Peyer's patch (tissue), 4 donors: Measurements from ENCODE around the gene TAF3. TPM values are rescaled to one million over a fixed set of nuclear protein-coding genes. Genes with fewer than 3 reads are reported as not detected.

Experiments used
- DNase-seq, 3 donors: peaks; one replicate each; pipeline ENCODE4 v3.0.0-alpha.2; 2017 to 2019
- H3K27ac ChIP-seq, 4 donors: fragments of 200-600 bp; sonication (generic); one replicate each; pipeline ENCODE4 v1.5.1; 2016 to 2019
- H3K27me3 ChIP-seq, 2 donors: fragments of 200-600 bp; sonication (generic); one replicate each; pipeline ENCODE4 v1.5.1; 2019
- H3K36me3 ChIP-seq, 3 donors: fragments of 200-600 bp; sonication (generic); one replicate each; pipeline ENCODE4 v1.5.1; 2016 to 2019
- H3K4me1 ChIP-seq, 4 donors: fragments of 200-600 bp; sonication (generic); one replicate each; pipeline ENCODE4 v1.5.1; 2016 to 2019
- H3K4me3 ChIP-seq, 4 donors: fragments of 200-600 bp; sonication (generic); 1 replicate in 3 of 4; 2 replicates in 1 of 4; pipeline ENCODE4 v1.5.1; 2016 to 2019; ENCODE audit warnings: mild to moderate bottlenecking in 1 of 4
- H3K9me3 ChIP-seq, 4 donors: fragments of 200-600 bp; sonication (generic); one replicate each; pipeline ENCODE4 v1.5.1; 2016 to 2019; ENCODE audit warnings: mild to moderate bottlenecking in 1 of 4
- POLR2A ChIP-seq, 2 donors: fragments of 450-650 bp; IDR thresholded peaks; one replicate each; pipeline ENCODE4 v1.5.1; 2017; ENCODE audit warnings: antibody characterized with exemption in 2 of 2, mild to moderate bottlenecking in 2 of 2, moderate library complexity in 2 of 2
- total RNA-seq, 4 donors: library from RNA; depleted of rRNA; stranded (reverse); fragments of >200 nt; gene quantifications; one replicate each; pipeline ENCODE4 v1.1.0, GENCODE V29; 2016
- TF ChIP-seq, protein P1 (sequence below), 6 experiments: fragments of 450-650 bp in 4 of 6; fragments of 200-600 bp in 2 of 6; sonication (generic) in 1 of 6; IDR thresholded peaks; one replicate each; pipeline ENCODE4 v1.5.1; 2017 to 2019; ENCODE audit warnings: antibody characterized with exemption in 6 of 6, mild to moderate bottlenecking in 3 of 6, moderate library complexity in 1 of 6

TAF3 gene
- total RNA-seq, 4 donors from 2014 or later = 5.1 to 22.3 (median 7.1) TPM

DNA sequence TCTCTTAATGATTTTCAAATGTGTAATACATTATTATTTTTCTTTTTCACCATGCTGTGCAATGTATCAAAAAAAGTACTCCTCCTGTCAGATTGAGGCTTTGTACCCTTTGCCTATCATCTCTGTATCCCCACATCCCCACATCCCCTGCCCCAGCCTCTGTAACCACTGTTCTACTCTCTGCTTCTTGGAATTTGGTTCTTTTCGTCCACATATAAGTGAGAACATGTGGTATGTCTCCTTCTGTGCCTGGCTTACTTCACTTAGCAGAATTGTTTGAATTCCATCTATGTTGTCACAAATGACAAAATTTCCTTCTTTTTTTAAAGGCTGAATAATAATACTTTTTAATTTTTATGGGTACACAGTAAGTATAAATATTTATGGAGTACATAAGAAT is 13.8 kb downstream of the TAF3 start:
- DNase-seq = no peak

DNA sequence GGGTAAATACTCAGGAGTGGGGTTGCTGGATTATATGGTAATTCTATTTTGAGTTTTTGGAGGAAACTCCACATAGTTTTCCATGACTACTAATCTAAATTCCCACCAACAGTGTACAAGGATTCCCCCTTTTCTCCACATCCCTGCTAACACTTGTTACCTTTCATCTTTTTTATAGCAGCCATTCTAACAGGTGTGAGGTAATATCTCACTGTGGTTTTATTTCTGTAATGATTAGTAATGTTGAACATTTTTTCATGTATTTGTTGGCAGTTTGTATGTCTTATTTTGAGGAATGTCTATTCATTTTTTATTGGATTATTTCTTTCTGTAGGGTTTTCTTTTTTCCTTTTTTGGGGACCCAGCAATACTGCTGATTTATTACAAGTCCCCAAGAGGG is 14.9 kb downstream of the TAF3 start:
- no peaks in the 10 kb centered on the region for H3K27me3 ChIP-seq
- H3K36me3 ChIP-seq = no peaks in the 10 kb centered on the region
- no peaks in the 10 kb centered on the region for H3K4me1 ChIP-seq
- TF ChIP-seq, protein P1, sequence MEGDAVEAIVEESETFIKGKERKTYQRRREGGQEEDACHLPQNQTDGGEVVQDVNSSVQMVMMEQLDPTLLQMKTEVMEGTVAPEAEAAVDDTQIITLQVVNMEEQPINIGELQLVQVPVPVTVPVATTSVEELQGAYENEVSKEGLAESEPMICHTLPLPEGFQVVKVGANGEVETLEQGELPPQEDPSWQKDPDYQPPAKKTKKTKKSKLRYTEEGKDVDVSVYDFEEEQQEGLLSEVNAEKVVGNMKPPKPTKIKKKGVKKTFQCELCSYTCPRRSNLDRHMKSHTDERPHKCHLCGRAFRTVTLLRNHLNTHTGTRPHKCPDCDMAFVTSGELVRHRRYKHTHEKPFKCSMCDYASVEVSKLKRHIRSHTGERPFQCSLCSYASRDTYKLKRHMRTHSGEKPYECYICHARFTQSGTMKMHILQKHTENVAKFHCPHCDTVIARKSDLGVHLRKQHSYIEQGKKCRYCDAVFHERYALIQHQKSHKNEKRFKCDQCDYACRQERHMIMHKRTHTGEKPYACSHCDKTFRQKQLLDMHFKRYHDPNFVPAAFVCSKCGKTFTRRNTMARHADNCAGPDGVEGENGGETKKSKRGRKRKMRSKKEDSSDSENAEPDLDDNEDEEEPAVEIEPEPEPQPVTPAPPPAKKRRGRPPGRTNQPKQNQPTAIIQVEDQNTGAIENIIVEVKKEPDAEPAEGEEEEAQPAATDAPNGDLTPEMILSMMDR (IDR thresholded peaks at IDR 0.05) = no peak
- TF ChIP-seq POLR2A (IDR thresholded peaks at IDR 0.05) = no peak
- no peak overlapping the region for H3K27ac ChIP-seq
- no peaks in the 10 kb centered on the region for H3K9me3 ChIP-seq
- H3K4me3 ChIP-seq = no peak overlapping the region
- no peak for DNase-seq

More for the DNA sequence above, 13.8 kb downstream of the TAF3 start:
- Histone ChIP-seq H3K27ac (no peak overlapping the region), H3K36me3 (no peaks in the 10 kb centered on the region), H3K27me3 (no peaks in the 10 kb centered on the region), H3K9me3 (no peaks in the 10 kb centered on the region), H3K4me3 (no peak overlapping the region), H3K4me1 (no peaks in the 10 kb centered on the region)
- no peak for TF ChIP-seq POLR2A (IDR thresholded peaks at IDR 0.05)
- TF ChIP-seq, protein P1 (IDR thresholded peaks at IDR 0.05) = no peak

DNA sequence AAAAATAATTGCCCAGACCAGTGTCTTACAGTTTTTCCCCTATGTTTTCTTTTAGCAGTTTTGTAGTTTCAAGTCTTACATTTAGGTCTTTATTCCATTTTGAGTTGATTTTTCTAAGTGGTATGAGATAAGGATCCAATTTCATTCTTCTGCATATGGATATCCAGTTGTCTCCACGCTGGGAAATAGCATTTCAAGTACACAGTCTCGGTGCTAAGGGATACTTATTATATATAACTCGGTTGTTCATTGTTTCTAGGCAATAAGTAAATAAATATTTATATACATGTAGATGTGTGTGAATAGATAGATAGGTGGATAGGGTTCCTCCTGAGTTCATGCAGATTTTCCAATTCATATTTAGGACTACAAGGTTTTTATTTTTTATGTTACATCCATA is 16.0 kb downstream of the TAF3 start:
- H3K4me1 ChIP-seq = no peaks in the 10 kb centered on the region
- TF ChIP-seq POLR2A (IDR thresholded peaks at IDR 0.05) = no peak
- TF ChIP-seq, protein P1 (IDR thresholded peaks at IDR 0.05) = no peak
- DNase-seq = no peak
- H3K9me3 ChIP-seq = no peaks in the 10 kb centered on the region
- H3K4me3 ChIP-seq = no peak overlapping the region
- no peaks in the 10 kb centered on the region for H3K27me3 ChIP-seq
- no peak overlapping the region for H3K27ac ChIP-seq
- H3K36me3 ChIP-seq = no peaks in the 10 kb centered on the region

DNA sequence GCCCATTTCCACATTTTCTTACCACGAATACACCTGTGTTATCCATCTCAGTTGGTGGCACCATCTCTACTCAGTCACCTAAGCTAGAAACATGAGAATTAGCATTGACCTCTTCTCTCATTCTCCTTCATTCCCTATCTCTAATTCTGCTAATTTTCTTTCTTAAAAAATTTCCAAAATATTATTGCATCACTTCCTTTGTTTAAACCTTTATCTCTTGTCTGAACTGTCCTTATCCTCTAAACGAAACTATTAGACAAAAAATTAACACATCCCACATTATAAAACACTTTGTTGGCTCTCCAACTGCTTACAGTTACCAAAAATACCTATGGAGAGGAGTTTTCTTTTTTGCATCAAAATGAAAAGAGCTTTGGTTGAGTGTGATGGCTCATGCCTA is 18.3 kb downstream of the TAF3 start:
- Histone ChIP-seq H3K9me3 (no peaks in the 10 kb centered on the region), H3K4me1 (no peaks in the 10 kb centered on the region), H3K27me3 (no peaks in the 10 kb centered on the region), H3K27ac (no peak overlapping the region), H3K36me3 (no peaks in the 10 kb centered on the region), H3K4me3 (no peak overlapping the region)
- TF ChIP-seq, protein P1 (IDR thresholded peaks at IDR 0.05) = no peak
- no peak for TF ChIP-seq POLR2A (IDR thresholded peaks at IDR 0.05)
- DNase-seq = no peak

DNA sequence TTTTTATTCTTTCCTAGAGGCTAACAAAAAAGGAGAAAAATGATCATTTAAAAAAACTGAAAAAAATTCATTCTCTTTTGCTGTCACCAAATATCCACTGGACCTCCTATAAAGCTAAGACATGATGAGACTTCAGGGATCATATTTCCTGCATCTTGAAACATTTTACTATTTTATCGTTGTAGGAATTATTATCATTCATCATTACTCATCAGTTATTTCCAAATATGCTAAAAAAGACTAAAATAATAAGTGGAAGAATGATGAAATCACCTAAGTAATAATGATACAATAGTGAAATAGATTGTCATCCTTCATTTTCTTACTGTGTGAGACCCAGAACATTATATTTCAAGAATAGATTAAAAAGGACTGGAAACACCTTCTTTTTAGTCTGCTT is 28.3 kb downstream of the TAF3 start:
- no peaks in the 10 kb centered on the region for H3K36me3 ChIP-seq
- no peaks in the 10 kb centered on the region for H3K27me3 ChIP-seq
- TF ChIP-seq POLR2A (IDR thresholded peaks at IDR 0.05) = no peak
- TF ChIP-seq, protein P1 (IDR thresholded peaks at IDR 0.05) = no peak
- H3K4me1 ChIP-seq = no peaks in the 10 kb centered on the region
- DNase-seq = no peak
- no peak overlapping the region for H3K4me3 ChIP-seq
- no peak overlapping the region for H3K27ac ChIP-seq
- H3K9me3 ChIP-seq = no peaks in the 10 kb centered on the region

DNA sequence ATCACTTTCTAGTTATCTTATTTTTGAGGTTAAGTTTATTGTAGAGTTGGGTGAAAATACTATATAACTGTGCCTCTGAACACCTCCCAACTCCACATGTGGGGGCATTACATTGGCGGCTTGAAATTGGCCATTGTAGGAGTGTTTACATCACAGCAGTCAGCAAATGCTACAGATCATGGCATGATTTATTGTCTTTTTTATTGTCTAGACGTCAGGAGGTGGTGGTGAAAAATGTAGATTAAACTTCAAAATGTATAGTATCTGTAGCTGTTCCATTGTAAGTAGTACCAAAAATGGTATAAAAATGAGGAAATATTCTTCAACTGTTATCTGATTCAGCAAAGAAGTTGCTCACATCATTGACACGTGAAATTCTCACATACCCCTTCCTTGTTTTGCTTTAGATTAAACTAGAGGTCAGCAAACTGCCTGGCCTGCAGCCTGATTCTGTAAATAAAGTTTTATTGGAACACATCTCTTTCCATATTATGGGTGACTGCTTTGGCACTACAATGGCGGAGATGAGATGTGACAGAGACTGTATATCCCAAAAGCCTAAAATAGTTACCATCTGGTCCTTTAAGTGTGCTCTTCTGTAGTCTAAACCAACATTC is 35.0 kb downstream of the TAF3 start:
- no peaks in the 10 kb centered on the region for H3K27me3 ChIP-seq
- no peak overlapping the region for H3K4me3 ChIP-seq
- H3K4me1 ChIP-seq = peaks cover 0 to 10% (median 0%) of the 10 kb centered on the region in 4 donors
- H3K27ac ChIP-seq = no peak overlapping the region
- TF ChIP-seq POLR2A (IDR thresholded peaks at IDR 0.05) = no peak
- TF ChIP-seq, protein P1 (IDR thresholded peaks at IDR 0.05) = no peak
- no peak for DNase-seq
- H3K36me3 ChIP-seq = no peaks in the 10 kb centered on the region
- no peaks in the 10 kb centered on the region for H3K9me3 ChIP-seq
